A549 (cell line): ENCODE measurements around the gene PCSK5.

Experiments used
- TF ChIP-seq, protein P1 (sequence below): fragments of >200 bp; sonication (Bioruptor Twin); formaldehyde crosslinking; IDR thresholded peaks from 3 replicates; pipeline ENCODE4 v1.5.1; 2016
- TF ChIP-seq, protein P2 (sequence below): fragments of 250-450 bp; sonication (Bioruptor Pico); IDR thresholded peaks from 2 replicates; pipeline ENCODE4 v1.5.0; 2021; ENCODE audit warnings: mild to moderate bottlenecking, moderate library complexity, borderline replicate concordance

DNA sequence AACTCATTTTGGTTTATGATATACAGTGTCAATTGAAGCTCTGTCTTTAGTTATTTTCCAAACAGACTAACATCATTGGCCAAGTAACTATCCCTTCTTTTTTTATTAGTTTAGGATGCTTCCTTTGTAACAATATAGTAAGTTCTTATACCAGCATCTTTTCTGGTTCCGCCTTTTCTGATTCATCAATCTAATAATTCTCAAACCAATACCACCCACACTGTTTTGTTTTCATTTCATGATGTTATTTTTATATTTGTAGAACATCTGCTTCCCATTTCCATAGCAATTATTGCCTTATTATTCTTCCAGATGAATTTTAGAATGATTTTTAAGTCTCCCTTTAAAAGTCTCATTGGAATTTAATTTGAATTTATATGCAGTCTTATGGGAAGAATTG is 285.7 kb downstream of the PCSK5 start:
- TF ChIP-seq, protein P1, sequence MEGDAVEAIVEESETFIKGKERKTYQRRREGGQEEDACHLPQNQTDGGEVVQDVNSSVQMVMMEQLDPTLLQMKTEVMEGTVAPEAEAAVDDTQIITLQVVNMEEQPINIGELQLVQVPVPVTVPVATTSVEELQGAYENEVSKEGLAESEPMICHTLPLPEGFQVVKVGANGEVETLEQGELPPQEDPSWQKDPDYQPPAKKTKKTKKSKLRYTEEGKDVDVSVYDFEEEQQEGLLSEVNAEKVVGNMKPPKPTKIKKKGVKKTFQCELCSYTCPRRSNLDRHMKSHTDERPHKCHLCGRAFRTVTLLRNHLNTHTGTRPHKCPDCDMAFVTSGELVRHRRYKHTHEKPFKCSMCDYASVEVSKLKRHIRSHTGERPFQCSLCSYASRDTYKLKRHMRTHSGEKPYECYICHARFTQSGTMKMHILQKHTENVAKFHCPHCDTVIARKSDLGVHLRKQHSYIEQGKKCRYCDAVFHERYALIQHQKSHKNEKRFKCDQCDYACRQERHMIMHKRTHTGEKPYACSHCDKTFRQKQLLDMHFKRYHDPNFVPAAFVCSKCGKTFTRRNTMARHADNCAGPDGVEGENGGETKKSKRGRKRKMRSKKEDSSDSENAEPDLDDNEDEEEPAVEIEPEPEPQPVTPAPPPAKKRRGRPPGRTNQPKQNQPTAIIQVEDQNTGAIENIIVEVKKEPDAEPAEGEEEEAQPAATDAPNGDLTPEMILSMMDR: no peak
- TF ChIP-seq, protein P2, sequence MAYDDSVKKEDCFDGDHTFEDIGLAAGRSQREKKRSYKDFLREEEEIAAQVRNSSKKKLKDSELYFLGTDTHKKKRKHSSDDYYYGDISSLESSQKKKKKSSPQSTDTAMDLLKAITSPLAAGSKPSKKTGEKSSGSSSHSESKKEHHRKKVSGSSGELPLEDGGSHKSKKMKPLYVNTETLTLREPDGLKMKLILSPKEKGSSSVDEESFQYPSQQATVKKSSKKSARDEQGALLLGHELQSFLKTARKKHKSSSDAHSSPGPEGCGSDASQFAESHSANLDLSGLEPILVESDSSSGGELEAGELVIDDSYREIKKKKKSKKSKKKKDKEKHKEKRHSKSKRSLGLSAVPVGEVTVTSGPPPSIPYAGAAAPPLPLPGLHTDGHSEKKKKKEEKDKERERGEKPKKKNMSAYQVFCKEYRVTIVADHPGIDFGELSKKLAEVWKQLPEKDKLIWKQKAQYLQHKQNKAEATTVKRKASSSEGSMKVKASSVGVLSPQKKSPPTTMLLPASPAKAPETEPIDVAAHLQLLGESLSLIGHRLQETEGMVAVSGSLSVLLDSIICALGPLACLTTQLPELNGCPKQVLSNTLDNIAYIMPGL: no peak
